HUES64 (cell line): ENCODE measurements around the gene ZNF486.
"Not testable (repeated sequence)": the region's sequence is repeated elsewhere in the genome, so short reads cannot be mapped to it uniquely, and the experiment has no call there.

Source experiments
- H3K27ac ChIP-seq: 2 replicates; pipeline ENCODE4 v1.7.0; 2013; ENCODE audit warnings: low read depth, low read length, inconsistent platforms
- H3K27me3 ChIP-seq: 2 replicates; pipeline ENCODE4 v1.6.1; 2013; ENCODE audit warnings: mild to moderate bottlenecking, low read length; ENCODE audit not compliant: insufficient read depth
- H3K36me3 ChIP-seq: 2 replicates; pipeline ENCODE4 v1.6.1; 2013; ENCODE audit warnings: mild to moderate bottlenecking, low read length; ENCODE audit not compliant: insufficient read depth
- H3K4me1 ChIP-seq: 2 replicates; pipeline ENCODE4 v1.6.1; 2013; ENCODE audit warnings: mild to moderate bottlenecking, low read length, moderate library complexity; ENCODE audit not compliant: insufficient read depth
- H3K4me3 ChIP-seq: 2 replicates; pipeline ENCODE4 v1.5.1; 2013; ENCODE audit warnings: mild to moderate bottlenecking, low read length, moderate library complexity
- H3K9ac ChIP-seq: 2 replicates; pipeline ENCODE4 v1.6.1; 2013; ENCODE audit warnings: mild to moderate bottlenecking, low read depth, low read length
- H3K9me3 ChIP-seq: 2 replicates; pipeline ENCODE4 v1.6.1; 2013; ENCODE audit warnings: low read depth, low read length; ENCODE audit not compliant: insufficient read depth
- WGBS: fragments of 150-250, 120-280 bp; methylation state at CpG from one replicate; pipeline ENCODE4 v1.1.7; 2013; ENCODE audit warnings: missing lambda C conversion rate; 5-methylcytosine and 5-hydroxymethylcytosine counted together

ZNF486 gene

GRCh38 chr19:20233105-20233504, 66.1 kb downstream of the ZNF486 start:
- no peak overlapping the region for H3K27ac ChIP-seq
- WGBS = 89% methylated on average over 3 of the region's 3 CpGs
- H3K36me3 ChIP-seq = peaks cover 70% of the 10 kb centered on the region
- no peak overlapping the region for H3K4me3 ChIP-seq
- H3K4me1 ChIP-seq = peaks cover 7% of the 10 kb centered on the region; the same call in 1 of the 2 replicates
- peaks cover 6% of the 10 kb centered on the region; the same call in 1 of the 2 replicates for H3K9me3 ChIP-seq
- no peak overlapping the region for H3K9ac ChIP-seq
- H3K27me3 ChIP-seq = no peaks in the 10 kb centered on the region

- Histone ChIP-seq H3K9me3 (0 out of 2 replicates have a peak, but pooled peaks cover 4% of the 10 kb centered on the region), H3K27ac (no peak overlapping the region), H3K27me3 (no peaks in the 10 kb centered on the region), H3K9ac (no peak overlapping the region), H3K4me3 (no peak overlapping the region), H3K36me3 (peaks cover 65% of the 10 kb centered on the region), H3K4me1 (peaks cover 15% of the 10 kb centered on the region; the same call in 1 of the 2 replicates)
- WGBS = 99% methylated on average over 7 of the region's 8 CpGs
Observed at GRCh38 chr19:20235156-20235555, 68.1 kb downstream of the ZNF486 start.

- H3K4me1 ChIP-seq = peaks cover 15% of the 10 kb centered on the region; the same call in 1 of the 2 replicates
- no peaks in the 10 kb centered on the region for H3K27me3 ChIP-seq
- H3K36me3 ChIP-seq = peaks cover 38% of the 10 kb centered on the region
- 4% methylated on average over 36 of the region's 36 CpGs for WGBS
- peak overlapping the region; percentile 98 for H3K4me3 ChIP-seq
- H3K9me3 ChIP-seq = no peaks in the 10 kb centered on the region
- H3K27ac ChIP-seq = peak overlapping the region; percentile 97
- H3K9ac ChIP-seq = peak overlapping the region; percentile 99
Observed at GRCh38 chr19:20237773-20238623, 71.0 kb downstream of the ZNF486 start.

GRCh38 chr19:20243629-20244028, 76.6 kb downstream of the ZNF486 start:
- H3K36me3 ChIP-seq = no peaks in the 10 kb centered on the region
- no peak overlapping the region for H3K4me3 ChIP-seq
- H3K4me1 ChIP-seq = peaks cover 23% of the 10 kb centered on the region
- no peaks in the 10 kb centered on the region for H3K27me3 ChIP-seq
- 98% methylated on average over 4 of the region's 4 CpGs for WGBS
- no peak overlapping the region for H3K27ac ChIP-seq
- H3K9me3 ChIP-seq = peaks cover 11% of the 10 kb centered on the region; the same call in 1 of the 2 replicates
- no peak overlapping the region for H3K9ac ChIP-seq

- Histone ChIP-seq H3K27ac (no peak overlapping the region), H3K36me3 (no peaks in the 10 kb centered on the region), H3K4me1 (peaks cover 23% of the 10 kb centered on the region), H3K27me3 (no peaks in the 10 kb centered on the region), H3K9ac (no peak overlapping the region), H3K9me3 (peaks cover 11% of the 10 kb centered on the region; the same call in 1 of the 2 replicates), H3K4me3 (no peak overlapping the region)
- WGBS = 94% methylated on average over 3 of the region's 3 CpGs
Observed at GRCh38 chr19:20244356-20244755, 77.3 kb downstream of the ZNF486 start.

GRCh38 chr19:20245309-20245708, 78.3 kb downstream of the ZNF486 start:
- peaks cover 23% of the 10 kb centered on the region for H3K4me1 ChIP-seq
- H3K9me3 ChIP-seq = peaks cover 11% of the 10 kb centered on the region; the same call in 1 of the 2 replicates
- no peak overlapping the region for H3K27ac ChIP-seq
- H3K27me3 ChIP-seq = no peaks in the 10 kb centered on the region
- H3K9ac ChIP-seq = no peak overlapping the region
- H3K36me3 ChIP-seq = no peaks in the 10 kb centered on the region
- H3K4me3 ChIP-seq = no peak overlapping the region

- H3K9me3 ChIP-seq = peaks cover 11% of the 10 kb centered on the region; the same call in 1 of the 2 replicates
- peaks cover 23% of the 10 kb centered on the region for H3K4me1 ChIP-seq
- H3K4me3 ChIP-seq = no peak overlapping the region
- H3K27ac ChIP-seq = no peak overlapping the region
- no peaks in the 10 kb centered on the region for H3K27me3 ChIP-seq
- H3K9ac ChIP-seq = no peak overlapping the region
- no peaks in the 10 kb centered on the region for H3K36me3 ChIP-seq
- WGBS = 75% methylated on average over 10 of the region's 10 CpGs
Observed at GRCh38 chr19:20247016-20247683, 80.1 kb downstream of the ZNF486 start.

GRCh38 chr19:20248258-20248657, 81.2 kb downstream of the ZNF486 start:
- Histone ChIP-seq H3K9me3 (peaks cover 11% of the 10 kb centered on the region; the same call in 1 of the 2 replicates), H3K4me1 (peaks cover 23% of the 10 kb centered on the region)
- not testable (repeated sequence) for H3K27me3 ChIP-seq, H3K36me3 ChIP-seq, H3K9ac ChIP-seq, H3K27ac ChIP-seq, H3K4me3 ChIP-seq
- 18% methylated on average over 2 of the region's 2 CpGs for WGBS
